Neural crest cell (in vitro differentiated cells): ENCODE results near the gene SLC9A6. TPM values are rescaled to one million over a fixed set of nuclear protein-coding genes. Genes with fewer than 3 reads are reported as not detected.

Source experiments
- DNase-seq: peaks from one replicate; pipeline ENCODE4 v3.0.0; 2021; ENCODE audit warnings: low read depth, mixed read lengths, low spot score
- H3K27ac Mint-ChIP-seq: one replicate; pipeline ENCODE4 v1.8.0; 2021; ENCODE audit warnings: mild to moderate bottlenecking, mixed read lengths; ENCODE audit not compliant: unreplicated experiment
- H3K27me3 Mint-ChIP-seq: 2 replicates; pipeline ENCODE4 v1.8.0; 2021; ENCODE audit warnings: low read depth, mild to moderate bottlenecking, mixed read lengths
- H3K36me3 Mint-ChIP-seq: 2 replicates; pipeline ENCODE4 v1.8.0; 2021; ENCODE audit warnings: low read depth, mild to moderate bottlenecking, mixed read lengths
- H3K4me1 Mint-ChIP-seq: 2 replicates; pipeline ENCODE4 v1.8.0; 2021; ENCODE audit warnings: mixed read lengths
- H3K4me3 Mint-ChIP-seq: one replicate; pipeline ENCODE4 v1.8.0; 2021; ENCODE audit warnings: mild to moderate bottlenecking, mixed read lengths
- H3K9me3 Mint-ChIP-seq: 2 replicates; pipeline ENCODE4 v1.8.0; 2021; ENCODE audit warnings: mixed read lengths
- total RNA-seq: library from RNA; stranded (reverse); gene quantifications from 2 replicates; pipeline ENCODE4 v1.2.1, GENCODE V29; 2021
- TF ChIP-seq, protein P1 (sequence below): fragments of 200-600 bp; sonication (generic); conservative IDR thresholded peaks from 2 replicates; pipeline ENCODE4 v1.5.0; 2021; ENCODE audit warnings: antibody characterized with exemption, mild to moderate bottlenecking

Gene SLC9A6
- total RNA-seq, 1 donor from 2014 or later, result 19.0 TPM

- Mint-ChIP-seq H3K4me3 (no peak overlapping the region), H3K36me3 (no peaks in the 10 kb centered on the region), H3K27me3 (no peaks in the 10 kb centered on the region), H3K4me1 (no peaks in the 10 kb centered on the region), H3K27ac (no peak overlapping the region), H3K9me3 (no peaks in the 10 kb centered on the region)
- TF ChIP-seq, protein P1, sequence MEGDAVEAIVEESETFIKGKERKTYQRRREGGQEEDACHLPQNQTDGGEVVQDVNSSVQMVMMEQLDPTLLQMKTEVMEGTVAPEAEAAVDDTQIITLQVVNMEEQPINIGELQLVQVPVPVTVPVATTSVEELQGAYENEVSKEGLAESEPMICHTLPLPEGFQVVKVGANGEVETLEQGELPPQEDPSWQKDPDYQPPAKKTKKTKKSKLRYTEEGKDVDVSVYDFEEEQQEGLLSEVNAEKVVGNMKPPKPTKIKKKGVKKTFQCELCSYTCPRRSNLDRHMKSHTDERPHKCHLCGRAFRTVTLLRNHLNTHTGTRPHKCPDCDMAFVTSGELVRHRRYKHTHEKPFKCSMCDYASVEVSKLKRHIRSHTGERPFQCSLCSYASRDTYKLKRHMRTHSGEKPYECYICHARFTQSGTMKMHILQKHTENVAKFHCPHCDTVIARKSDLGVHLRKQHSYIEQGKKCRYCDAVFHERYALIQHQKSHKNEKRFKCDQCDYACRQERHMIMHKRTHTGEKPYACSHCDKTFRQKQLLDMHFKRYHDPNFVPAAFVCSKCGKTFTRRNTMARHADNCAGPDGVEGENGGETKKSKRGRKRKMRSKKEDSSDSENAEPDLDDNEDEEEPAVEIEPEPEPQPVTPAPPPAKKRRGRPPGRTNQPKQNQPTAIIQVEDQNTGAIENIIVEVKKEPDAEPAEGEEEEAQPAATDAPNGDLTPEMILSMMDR, result no peak
- DNase-seq, result no peak
These were observed 109.7 kb downstream of the SLC9A6 start for GRCh38 chrX:136094962-136095361.

Other genes with a start within 250 kb of the SLC9A6 start
- not detected in 2 replicates for gene CT45A3, start 217.2 kb upstream of the SLC9A6 start, total RNA-seq
- not detected in 2 replicates for gene CT45A5, start 199.9 kb upstream of the SLC9A6 start, total RNA-seq
- gene CT45A6, start 182.6 kb upstream of the SLC9A6 start, total RNA-seq, result not detected in 2 replicates
- gene CT45A2, start 165.4 kb upstream of the SLC9A6 start, total RNA-seq, result not detected in 2 replicates
- not detected in 2 replicates for gene CT45A7, start 148.2 kb upstream of the SLC9A6 start, total RNA-seq
- gene CT45A8, start 130.9 kb upstream of the SLC9A6 start, total RNA-seq, result not detected in 2 replicates
- gene CT45A9, start 113.6 kb upstream of the SLC9A6 start, total RNA-seq, result not detected in 2 replicates
- not detected in 2 replicates for gene CT45A10, start 92.0 kb upstream of the SLC9A6 start, total RNA-seq
- gene SAGE1, start 91.7 kb upstream of the SLC9A6 start, total RNA-seq, result not detected in 2 replicates
- 19.3 and 21.0 TPM in 2 replicates for gene MMGT1, start 11.4 kb upstream of the SLC9A6 start, total RNA-seq
- gene FHL1, start 162.1 kb downstream of the SLC9A6 start, total RNA-seq, result 67.6 and 70.1 TPM in 2 replicates